HCT116 (cell line): ENCODE measurements around the gene SVIL. TPM values are rescaled to one million over a fixed set of nuclear protein-coding genes. Genes with fewer than 3 reads are reported as not detected.

ENCODE experiments used
- ATAC-seq: fragments of 200-7000 bp; cut with Tn5 transposase; 2 replicates; pipeline ENCODE4 v1.9.1; 2020; ENCODE audit warnings: mild to moderate bottlenecking, moderate library complexity
- BruUV-seq: library from RNA; stranded (reverse); fragments of 400-500 nt; replicated peaks from 2 replicates; lab custom pipeline; 2021; lab: Mats Ljungman, UMichigan
- CTCF ChIA-PET: fragments of 300-600 bp; sonication (Branson Sonifier 250); formaldehyde crosslinking; loops from one replicate; lab custom pipeline; 2021; ENCODE audit warnings: antibody characterized with exemption; lab: Charles Lee
- POLR2A ChIA-PET: fragments of 300-600, 350-600 bp; sonication (Branson Sonifier 250); formaldehyde crosslinking; loops from one replicate; lab custom pipeline; 2021; ENCODE audit warnings: antibody characterized with exemption; lab: Charles Lee
- RAD21 ChIA-PET, 2 experiments: fragments of 300-600 bp; sonication (Branson Sonifier 250); formaldehyde crosslinking; loops; one replicate each; lab custom pipeline; 2023; ENCODE audit warnings: low total read pairs in 2 of 2; ENCODE audit not compliant: uncharacterized antibody in 2 of 2, unreplicated experiment in 2 of 2, low non-redundant PET in 1 of 2; lab: Charles Lee
- DNase-seq: peaks from one replicate; pipeline ENCODE4 v3.0.0-alpha.2; 2010; ENCODE audit warnings: low read depth, low spot score
- H2AFZ ChIP-seq: fragments of 200-600 bp; shearing (Covaris generic), sonication (generic); 2 replicates; pipeline ENCODE4 v1.6.1; 2017; ENCODE audit warnings: low read depth, mixed run types, mixed read lengths, antibody characterized with exemption, low read length; ENCODE audit not compliant: poor library complexity, severe bottlenecking
- H3K27ac ChIP-seq: 2 replicates; pipeline ENCODE4 v1.5.1; 2012; ENCODE audit warnings: low read depth, low read length
- H3K27me3 ChIP-seq: fragments of 200-600 bp; sonication (generic); 2 replicates; pipeline ENCODE4 v1.6.1; 2016; ENCODE audit warnings: mixed run types, low read length, mixed read lengths; ENCODE audit not compliant: insufficient read depth
- H3K36me3 ChIP-seq, 2 experiments: fragments of 200-500 bp in 1 of 2; fragments of 200-600 bp in 1 of 2; sonication (Bioruptor generic) in 1 of 2; sonication (generic) in 1 of 2; 2 replicates each; pipeline versions ENCODE4 v1.5.1 to v1.6.1; 2014 to 2016; ENCODE audit warnings: low read length in 2 of 2, inconsistent platforms in 1 of 2, mixed read lengths in 1 of 2, mixed run types in 1 of 2; ENCODE audit not compliant: insufficient read depth in 2 of 2, control insufficient read depth in 1 of 2
- H3K4me1 ChIP-seq, 2 experiments: fragments of 200-600 bp in 1 of 2; sonication (generic) in 1 of 2; 2 replicates each; pipeline versions ENCODE4 v1.5.1 to v1.6.1; 2012 to 2017; ENCODE audit warnings: low read length in 2 of 2, inconsistent platforms in 1 of 2, mild to moderate bottlenecking in 1 of 2, mixed read lengths in 1 of 2, mixed run types in 1 of 2, moderate library complexity in 1 of 2; ENCODE audit not compliant: insufficient read depth in 2 of 2, control insufficient read depth in 1 of 2
- H3K4me2 ChIP-seq: fragments of 200-600 bp; sonication (generic); 2 replicates; pipeline ENCODE4 v1.6.1; 2017; ENCODE audit warnings: mixed run types, low read length, mixed read lengths
- H3K4me3 ChIP-seq, 2 experiments: fragments of 200-600 bp in 1 of 2; sonication (generic) in 1 of 2; replicated peaks in 1 of 2; 2 replicates each; pipeline ENCODE4 v1.5.1; 2011 to 2016; ENCODE audit warnings: low read length in 2 of 2, control low read depth in 1 of 2, low read depth in 1 of 2, mild to moderate bottlenecking in 1 of 2, mixed read lengths in 1 of 2, mixed run types in 1 of 2
- H3K79me2 ChIP-seq: fragments of 200-600 bp; sonication (generic); 2 replicates; pipeline ENCODE4 v1.6.1; 2017; ENCODE audit warnings: mild to moderate bottlenecking, mixed run types, low read length, moderate library complexity, mixed read lengths; ENCODE audit not compliant: insufficient read depth
- H3K9ac ChIP-seq: fragments of 200-600 bp; sonication (generic); 2 replicates; pipeline ENCODE4 v1.6.1; 2016; ENCODE audit warnings: low read length, mixed read lengths
- H3K9me2 ChIP-seq: fragments of 200-600 bp; sonication (generic), shearing (Covaris generic); 2 replicates; pipeline ENCODE4 v1.6.1; 2017; ENCODE audit warnings: mixed run types, mild to moderate bottlenecking, moderate library complexity; ENCODE audit not compliant: insufficient read depth
- H3K9me3 ChIP-seq, 2 experiments: fragments of 200-500 bp in 1 of 2; fragments of 200-600 bp in 1 of 2; sonication (Bioruptor generic) in 1 of 2; sonication (generic) in 1 of 2; 2 replicates each; pipeline ENCODE4 v1.6.1; 2014 to 2017; ENCODE audit warnings: low read length in 2 of 2, mixed read lengths in 2 of 2, inconsistent platforms in 1 of 2, low read depth in 1 of 2, mild to moderate bottlenecking in 1 of 2, mixed run types in 1 of 2, moderate library complexity in 1 of 2; ENCODE audit not compliant: control insufficient read depth in 1 of 2, insufficient read depth in 1 of 2
- H4K20me1 ChIP-seq: fragments of 200-600 bp; sonication (generic), shearing (Covaris generic); 2 replicates; pipeline ENCODE4 v1.6.1; 2017; ENCODE audit warnings: mixed run types, mild to moderate bottlenecking, moderate library complexity; ENCODE audit not compliant: insufficient read depth
- CBX3 ChIP-seq: IDR thresholded peaks from 2 replicates; pipeline ENCODE4 v1.6.1; 2012; ENCODE audit warnings: low read depth
- CEBPB ChIP-seq: IDR thresholded peaks from 2 replicates; pipeline ENCODE4 v1.6.1; 2012; ENCODE audit warnings: low read depth
- CTCF ChIP-seq, 3 experiments: fragments of 200-600 bp in 1 of 3; sonication (generic) in 1 of 3; IDR thresholded peaks in 2 of 3; conservative IDR thresholded peaks in 1 of 3; 2 replicates each; pipeline ENCODE4 v1.5.1; 2012 to 2017; ENCODE audit warnings: low read depth in 2 of 3, low read length in 2 of 3, antibody characterized with exemption in 1 of 3, borderline replicate concordance in 1 of 3, control low read depth in 1 of 3, mild to moderate bottlenecking in 1 of 3, mixed read lengths in 1 of 3, mixed run types in 1 of 3, moderate library complexity in 1 of 3; ENCODE audit not compliant: insufficient read depth in 1 of 3
- EGR1 ChIP-seq: IDR thresholded peaks from 2 replicates; pipeline ENCODE4 v1.6.1; 2012; ENCODE audit warnings: low read depth
- EZH2phosphoT487 ChIP-seq: fragments of 200-600 bp; IDR thresholded peaks from 2 replicates; pipeline ENCODE4 v1.6.1; 2018; ENCODE audit warnings: antibody characterized with exemption, borderline replicate concordance
- FOSL1 ChIP-seq: IDR thresholded peaks from 2 replicates; pipeline ENCODE4 v1.6.1; 2012; ENCODE audit warnings: low read depth
- JUND ChIP-seq: IDR thresholded peaks from 2 replicates; pipeline ENCODE4 v1.6.1; 2012
- MAX ChIP-seq: IDR thresholded peaks from 2 replicates; pipeline ENCODE4 v1.6.1; 2012
- POLR2A ChIP-seq: IDR thresholded peaks from 2 replicates; pipeline ENCODE4 v1.7.0; 2011; ENCODE audit warnings: borderline replicate concordance; ENCODE audit not compliant: insufficient read depth, insufficient read length; ENCODE audit errors: extremely low read depth
- POLR2AphosphoS5 ChIP-seq: IDR thresholded peaks from 2 replicates; pipeline ENCODE4 v1.6.1; 2011; ENCODE audit warnings: mild to moderate bottlenecking, low read depth, low read length, moderate library complexity
- RAD21 ChIP-seq: IDR thresholded peaks from 2 replicates; pipeline ENCODE4 v1.6.1; 2012; ENCODE audit warnings: low read depth, mild to moderate bottlenecking
- SP1 ChIP-seq: IDR thresholded peaks from 2 replicates; pipeline ENCODE4 v1.6.1; 2012; ENCODE audit warnings: low read depth
- SRF ChIP-seq: IDR thresholded peaks from 2 replicates; pipeline ENCODE4 v1.6.1; 2012; ENCODE audit warnings: low read depth
- TCF7L2 ChIP-seq: IDR thresholded peaks from 2 replicates; pipeline ENCODE4 v1.7.0; 2011; ENCODE audit warnings: borderline replicate concordance, inconsistent platforms; ENCODE audit not compliant: insufficient read depth, insufficient read length; ENCODE audit errors: extremely low read depth
- ZFX ChIP-seq: fragments of 450-650 bp; IDR thresholded peaks from 2 replicates; pipeline ENCODE4 v1.6.1; 2017
- ZNF274 ChIP-seq: fragments of 200-500 bp; sonication (Bioruptor generic); IDR thresholded peaks from 2 replicates; pipeline ENCODE4 v1.6.1; 2014; ENCODE audit warnings: mild to moderate bottlenecking, low read depth, low read length, inconsistent platforms
- intact Hi-C: fragments of 100-400 bp; cut with micrococcal nuclease; formaldehyde crosslinking; loops from 2 replicates; pipeline ENCODE4 v1.10.0; 2022
- total RNA-seq: library from RNA; stranded (reverse); gene quantifications from one replicate; pipeline ENCODE4 v1.2.1, GENCODE V29; 2021; ENCODE audit not compliant: unreplicated experiment
- TF ChIP-seq, protein P1 (sequence below): IDR thresholded peaks from 2 replicates; pipeline ENCODE4 v1.6.1; 2011; ENCODE audit warnings: mild to moderate bottlenecking, low read length, moderate library complexity; ENCODE audit not compliant: insufficient replicate concordance; ENCODE audit errors: extremely low read depth
- TF ChIP-seq, protein P2 (sequence below): IDR thresholded peaks from 2 replicates; pipeline ENCODE4 v1.6.1; 2012

Gene SVIL
- total RNA-seq, 1 experiment from 2014 or later: 27.0 TPM

DNA sequence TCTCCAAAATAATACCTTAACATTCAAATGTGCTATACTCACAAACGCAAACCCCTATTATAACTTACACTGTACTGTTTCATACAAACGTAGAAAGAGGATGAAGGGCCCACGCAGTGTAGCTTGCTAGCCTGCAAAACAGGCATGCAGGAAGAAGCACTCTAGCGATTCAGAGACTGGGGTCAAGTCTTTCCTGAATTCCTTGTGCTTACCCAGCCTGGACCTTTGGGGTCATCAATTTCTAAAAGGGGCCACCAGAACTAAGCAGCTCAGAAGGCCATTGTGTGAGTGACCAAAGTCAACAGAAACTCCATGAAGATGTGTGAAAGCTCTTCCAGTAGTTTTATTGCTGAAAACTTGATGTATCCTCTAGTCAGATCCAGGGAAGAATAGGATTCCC is 111.9 kb downstream of the SVIL start:
- TF ChIP-seq EZH2phosphoT487: no peak
- TF ChIP-seq SP1: no peak
- TF ChIP-seq CTCF (IDR thresholded peaks at IDR 0.05 in 2 of 3, conservative IDR thresholded peaks at IDR 0.05 in 1 of 3; ENCODE audit: borderline replicate concordance in 1 of 3, insufficient read depth in 1 of 3, low read depth in 2 of 3, low read length in 2 of 3): no peak
- TF ChIP-seq TCF7L2: no peak
- no peak for TF ChIP-seq SRF
- no peak for TF ChIP-seq POLR2AphosphoS5
- TF ChIP-seq MAX: no peak
- TF ChIP-seq, protein P1, sequence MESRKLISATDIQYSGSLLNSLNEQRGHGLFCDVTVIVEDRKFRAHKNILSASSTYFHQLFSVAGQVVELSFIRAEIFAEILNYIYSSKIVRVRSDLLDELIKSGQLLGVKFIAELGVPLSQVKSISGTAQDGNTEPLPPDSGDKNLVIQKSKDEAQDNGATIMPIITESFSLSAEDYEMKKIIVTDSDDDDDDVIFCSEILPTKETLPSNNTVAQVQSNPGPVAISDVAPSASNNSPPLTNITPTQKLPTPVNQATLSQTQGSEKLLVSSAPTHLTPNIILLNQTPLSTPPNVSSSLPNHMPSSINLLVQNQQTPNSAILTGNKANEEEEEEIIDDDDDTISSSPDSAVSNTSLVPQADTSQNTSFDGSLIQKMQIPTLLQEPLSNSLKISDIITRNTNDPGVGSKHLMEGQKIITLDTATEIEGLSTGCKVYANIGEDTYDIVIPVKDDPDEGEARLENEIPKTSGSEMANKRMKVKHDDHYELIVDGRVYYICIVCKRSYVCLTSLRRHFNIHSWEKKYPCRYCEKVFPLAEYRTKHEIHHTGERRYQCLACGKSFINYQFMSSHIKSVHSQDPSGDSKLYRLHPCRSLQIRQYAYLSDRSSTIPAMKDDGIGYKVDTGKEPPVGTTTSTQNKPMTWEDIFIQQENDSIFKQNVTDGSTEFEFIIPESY: no peak
- TF ChIP-seq POLR2A: no peak
- no peak for TF ChIP-seq JUND
- TF ChIP-seq CBX3: no peak
- TF ChIP-seq RAD21: no peak
- TF ChIP-seq FOSL1: no peak
- TF ChIP-seq ZFX: no peak
- no peak for TF ChIP-seq EGR1
- TF ChIP-seq, protein P2, sequence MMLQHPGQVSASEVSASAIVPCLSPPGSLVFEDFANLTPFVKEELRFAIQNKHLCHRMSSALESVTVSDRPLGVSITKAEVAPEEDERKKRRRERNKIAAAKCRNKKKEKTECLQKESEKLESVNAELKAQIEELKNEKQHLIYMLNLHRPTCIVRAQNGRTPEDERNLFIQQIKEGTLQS: no peak
- TF ChIP-seq ZNF274: no peak
- no peak for TF ChIP-seq CEBPB
- Histone ChIP-seq H3K9me3 (no peaks in the 10 kb centered on the region), H3K9me2 (no peaks in the 10 kb centered on the region), H3K36me3 (peaks cover 6 to 8% of the 10 kb centered on the region in 2 experiments; a peak in 2 of 4 replicates), H3K27me3 (no peaks in the 10 kb centered on the region), H4K20me1 (no peaks in the 10 kb centered on the region), H3K27ac (no peak overlapping the region), H3K4me3 (no peak overlapping the region), H2AFZ (no peak overlapping the region), H3K4me1 (no peaks in the 10 kb centered on the region), H3K79me2 (no peaks in the 10 kb centered on the region), H3K4me2 (no peak overlapping the region), H3K9ac (no peak overlapping the region)
- ChIA-PET RAD21 (no interaction called here), POLR2A (no interaction called here), CTCF (interaction anchor here (1.5 kb wide), 1 partner anchor 10 kb away, joined by 6 read pairs; no protein-coding TSS in a partner anchor)
- intact Hi-C loops: no loop called here
- BruUV-seq: no TSS peak
- DNase-seq (no peak), ATAC-seq (no peak)
